Omental fat pad (tissue), 4 donors: ENCODE results near the gene PAPPA2. TPM values are rescaled to one million over a fixed set of nuclear protein-coding genes. Genes with fewer than 3 reads are reported as not detected.

Source experiments
- ATAC-seq: fragments of 150-250 bp; one replicate; pipeline ENCODE4 v1.9.1; 2016; ENCODE audit warnings: mild to moderate bottlenecking, moderate library complexity; ENCODE audit not compliant: low FRiP score
- DNase-seq: peaks from one replicate; pipeline ENCODE4 v3.0.0-alpha.2; 2019; ENCODE audit warnings: low spot score
- total RNA-seq, 4 donors: library from RNA; depleted of rRNA; stranded (reverse); fragments of >200 nt; gene quantifications; one replicate each; pipeline ENCODE4 v1.1.0, GENCODE V29; 2016
- TF ChIP-seq, protein P1 (sequence below), 3 donors: fragments of 450-650 bp; IDR thresholded peaks; one replicate each; pipeline ENCODE4 v1.5.1; 2016 to 2017; ENCODE audit warnings: antibody characterized with exemption in 3 of 3, mild to moderate bottlenecking in 3 of 3, moderate library complexity in 2 of 3

Gene PAPPA2
- total RNA-seq, 4 donors from 2014 or later = 0.63 to 5.6 (median 1.6) TPM

DNA sequence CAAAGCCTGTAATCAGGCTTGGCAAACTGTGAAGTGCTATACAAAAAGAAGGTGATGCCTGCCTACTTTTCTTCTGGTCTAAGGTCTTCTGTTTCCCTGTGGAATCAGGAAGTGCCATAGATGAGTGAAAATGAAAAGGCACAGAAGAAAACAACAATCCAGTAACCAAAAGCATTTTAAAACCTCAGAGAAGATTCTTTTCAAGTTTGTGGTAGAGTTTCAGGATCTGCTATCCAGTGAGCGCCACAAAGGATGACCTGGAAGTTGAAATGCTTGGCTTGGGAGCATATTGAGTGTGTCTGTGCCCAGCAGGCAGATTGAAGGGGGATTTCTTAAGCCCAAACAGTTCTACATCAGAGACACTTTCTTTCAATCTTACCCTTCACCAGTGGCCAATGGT is 272.2 kb downstream of the PAPPA2 start:
- TF ChIP-seq, protein P1, sequence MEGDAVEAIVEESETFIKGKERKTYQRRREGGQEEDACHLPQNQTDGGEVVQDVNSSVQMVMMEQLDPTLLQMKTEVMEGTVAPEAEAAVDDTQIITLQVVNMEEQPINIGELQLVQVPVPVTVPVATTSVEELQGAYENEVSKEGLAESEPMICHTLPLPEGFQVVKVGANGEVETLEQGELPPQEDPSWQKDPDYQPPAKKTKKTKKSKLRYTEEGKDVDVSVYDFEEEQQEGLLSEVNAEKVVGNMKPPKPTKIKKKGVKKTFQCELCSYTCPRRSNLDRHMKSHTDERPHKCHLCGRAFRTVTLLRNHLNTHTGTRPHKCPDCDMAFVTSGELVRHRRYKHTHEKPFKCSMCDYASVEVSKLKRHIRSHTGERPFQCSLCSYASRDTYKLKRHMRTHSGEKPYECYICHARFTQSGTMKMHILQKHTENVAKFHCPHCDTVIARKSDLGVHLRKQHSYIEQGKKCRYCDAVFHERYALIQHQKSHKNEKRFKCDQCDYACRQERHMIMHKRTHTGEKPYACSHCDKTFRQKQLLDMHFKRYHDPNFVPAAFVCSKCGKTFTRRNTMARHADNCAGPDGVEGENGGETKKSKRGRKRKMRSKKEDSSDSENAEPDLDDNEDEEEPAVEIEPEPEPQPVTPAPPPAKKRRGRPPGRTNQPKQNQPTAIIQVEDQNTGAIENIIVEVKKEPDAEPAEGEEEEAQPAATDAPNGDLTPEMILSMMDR (IDR thresholded peaks at IDR 0.05) = no peak
- no peak for ATAC-seq
- DNase-seq = no peak

- no peak for DNase-seq
- TF ChIP-seq, protein P1 (IDR thresholded peaks at IDR 0.05) = no peak
- ATAC-seq = no peak
Measured at GRCh38 chr1:176736015-176736414, 273.0 kb downstream of the PAPPA2 start.

- no peak for DNase-seq
- TF ChIP-seq, protein P1 (IDR thresholded peaks at IDR 0.05) = no peak
- no peak for ATAC-seq
Measured at GRCh38 chr1:176741181-176741580, 278.2 kb downstream of the PAPPA2 start.

GRCh38 chr1:176742322-176742721 is 279.3 kb downstream of the PAPPA2 start:
- TF ChIP-seq, protein P1 (IDR thresholded peaks at IDR 0.05) = no peak
- ATAC-seq (no peak), DNase-seq (no peak)

DNA sequence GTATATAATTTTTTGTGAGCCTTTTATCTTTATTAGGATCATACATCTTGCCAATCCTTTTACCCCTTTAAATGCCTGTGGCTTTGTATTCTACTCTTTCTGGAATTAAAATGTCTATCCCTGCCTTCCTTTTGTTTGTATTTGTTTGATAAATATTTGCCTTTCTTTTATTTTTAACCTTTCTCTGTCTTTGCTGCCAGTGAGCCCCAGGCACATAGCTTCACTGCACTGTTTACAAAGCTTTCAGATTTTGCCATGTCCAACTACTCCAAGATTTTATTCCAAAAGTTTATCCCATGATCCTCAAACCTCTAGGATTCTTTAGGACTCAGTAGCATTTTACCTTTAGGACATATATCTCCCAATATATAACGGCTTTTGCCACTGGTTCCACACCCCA is 281.2 kb downstream of the PAPPA2 start:
- DNase-seq (no peak), ATAC-seq (no peak)
- TF ChIP-seq, protein P1 (IDR thresholded peaks at IDR 0.05) = no peak

DNA sequence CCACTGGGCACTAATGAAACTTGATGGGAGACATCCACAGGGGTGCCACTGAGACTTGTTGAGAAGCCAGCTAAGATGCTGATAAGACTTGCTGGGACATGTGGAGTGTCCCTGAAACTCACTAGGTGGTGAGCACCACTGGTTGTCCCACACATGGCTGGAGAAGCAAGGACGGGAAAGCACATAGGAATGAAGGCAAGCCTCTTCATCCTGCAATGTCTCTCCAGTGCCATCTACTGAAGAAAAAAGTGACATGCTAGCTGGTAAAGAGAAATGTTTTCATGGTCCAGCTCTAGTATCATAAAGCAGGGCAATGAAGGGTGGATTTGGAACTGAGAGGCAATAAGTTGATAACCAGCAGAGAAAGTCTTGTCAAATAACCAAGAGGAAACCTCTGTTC is 283.0 kb downstream of the PAPPA2 start:
- DNase-seq = no peak
- TF ChIP-seq, protein P1 (IDR thresholded peaks at IDR 0.05) = no peak
- ATAC-seq = no peak

DNA sequence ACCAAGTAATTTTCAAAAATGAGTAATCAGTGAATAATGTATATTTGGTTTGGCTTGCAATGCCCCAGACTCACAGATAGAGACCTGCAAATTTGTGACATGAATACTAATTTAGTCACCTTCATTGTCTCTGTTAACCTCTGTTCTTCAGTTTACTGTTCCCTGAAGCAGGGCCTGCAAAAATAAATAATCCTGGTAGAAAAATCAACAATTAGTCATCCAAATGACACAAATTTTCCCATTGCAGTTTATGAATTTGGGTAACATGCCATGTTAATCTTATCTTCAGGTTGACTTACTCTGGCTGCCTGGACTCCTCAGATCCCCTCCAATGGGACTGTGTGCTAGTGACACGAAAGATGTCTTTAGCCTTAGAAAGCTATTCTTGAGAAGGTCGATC is 289.5 kb downstream of the PAPPA2 start:
- no peak for DNase-seq
- TF ChIP-seq, protein P1 (IDR thresholded peaks at IDR 0.05) = no peak
- ATAC-seq = no peak
